Stimulated activated CD8-positive, alpha-beta memory T cell treated with anti-CD3 and anti-CD28 coated beads, Interleukin-4, amount 100 ng/mL, for 24 hours (primary cell): ENCODE measurements around the gene NHSL2.
A peak's percentile ranks its signal among the peaks of the same experiment; 100 is the strongest.

ENCODE experiments used
- DNase-seq: peaks from one replicate; pipeline ENCODE4 v3.0.0-alpha.2; 2020; ENCODE audit warnings: low read depth

The NHSL2 gene

GRCh38 chrX:72110051-72110875, 199.6 kb downstream of the NHSL2 start:
- DNase-seq, result no peak

DNA sequence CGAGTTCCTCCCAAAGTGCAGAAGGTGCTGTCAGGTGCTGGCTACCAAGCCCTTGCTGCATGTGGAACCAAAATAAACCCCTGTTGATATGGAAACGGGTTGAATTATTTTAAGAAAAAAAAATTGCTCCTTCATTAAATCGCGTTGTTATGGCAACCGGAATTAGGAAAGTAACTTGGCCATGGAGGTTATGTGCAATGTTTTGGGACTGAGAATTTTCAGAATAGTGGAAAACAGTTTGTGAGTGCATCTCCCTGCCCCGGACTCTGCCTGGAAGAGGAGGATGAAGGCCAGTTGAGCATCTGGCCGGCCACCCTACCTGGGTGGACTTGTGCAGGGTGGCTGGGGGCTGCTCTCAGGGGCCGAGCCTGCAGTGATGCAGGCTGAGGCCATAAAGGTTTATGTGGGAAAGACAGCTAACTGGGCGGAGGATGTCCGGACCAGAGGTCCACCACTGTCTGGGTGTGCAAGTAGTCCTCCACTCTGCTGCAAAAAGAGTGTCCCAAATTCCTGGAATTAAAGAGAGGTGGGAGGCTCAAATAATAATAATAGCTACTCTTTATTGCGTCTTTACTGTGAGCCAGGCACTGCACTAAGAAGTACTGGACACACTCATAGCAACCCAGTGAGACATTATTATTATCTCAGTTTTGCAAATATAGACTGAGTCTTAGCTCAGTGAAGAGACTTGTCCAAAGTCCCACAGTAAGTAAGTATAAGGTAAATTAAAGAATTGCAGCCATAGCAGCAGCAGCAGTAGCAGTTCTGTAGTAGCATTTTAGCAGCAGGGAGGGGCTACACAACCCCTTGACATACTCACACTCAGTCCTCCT, 200.4 kb downstream of the NHSL2 start:
- DNase-seq, result no peak

GRCh38 chrX:72113461-72113860, 202.8 kb downstream of the NHSL2 start:
- no peak for DNase-seq

DNA sequence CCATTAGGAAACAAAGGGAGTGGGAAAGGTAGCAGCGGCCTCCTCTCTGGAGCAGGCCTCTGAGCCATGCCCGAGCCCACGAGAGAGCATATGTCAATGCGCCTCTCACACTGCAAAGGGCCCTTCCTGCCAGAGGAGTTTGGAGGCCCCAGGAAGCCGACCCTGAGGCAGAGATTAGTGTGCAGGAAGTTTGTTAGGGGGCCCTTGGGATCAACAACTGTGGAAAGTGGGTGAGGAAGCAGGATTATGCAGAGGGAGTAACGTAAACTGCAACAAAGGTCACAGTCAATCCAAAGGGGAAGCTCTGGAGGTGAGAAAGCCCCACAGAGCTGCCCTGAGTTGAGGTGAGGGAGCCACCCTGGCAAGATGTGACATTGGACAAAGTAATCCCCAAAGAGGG, 203.7 kb downstream of the NHSL2 start:
- no peak for DNase-seq

DNA sequence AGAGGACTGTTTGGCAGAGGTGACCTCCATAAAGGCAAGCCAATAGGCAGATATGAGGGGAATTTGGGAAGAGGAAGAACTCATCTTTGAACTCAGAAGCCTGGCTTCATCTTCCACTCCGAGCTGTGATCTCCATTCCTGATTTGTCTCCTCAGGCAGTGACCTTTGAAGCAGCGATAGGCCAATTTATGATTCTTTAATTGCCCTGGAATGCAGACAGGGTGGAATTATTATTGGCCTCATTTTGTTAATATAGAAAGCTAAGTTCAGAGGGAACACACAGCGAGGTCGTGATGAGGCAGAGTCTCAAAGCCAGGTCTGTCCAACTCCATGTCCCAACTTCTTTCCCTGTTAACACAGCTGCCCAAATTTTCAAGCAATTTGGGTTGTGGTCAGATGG, 204.2 kb downstream of the NHSL2 start:
- DNase-seq, result no peak

- DNase-seq, result no peak
These were observed 204.7 kb downstream of the NHSL2 start for GRCh38 chrX:72115380-72115779.

GRCh38 chrX:72117636-72118210, 207.1 kb downstream of the NHSL2 start:
- DNase-seq, result no peak

DNA sequence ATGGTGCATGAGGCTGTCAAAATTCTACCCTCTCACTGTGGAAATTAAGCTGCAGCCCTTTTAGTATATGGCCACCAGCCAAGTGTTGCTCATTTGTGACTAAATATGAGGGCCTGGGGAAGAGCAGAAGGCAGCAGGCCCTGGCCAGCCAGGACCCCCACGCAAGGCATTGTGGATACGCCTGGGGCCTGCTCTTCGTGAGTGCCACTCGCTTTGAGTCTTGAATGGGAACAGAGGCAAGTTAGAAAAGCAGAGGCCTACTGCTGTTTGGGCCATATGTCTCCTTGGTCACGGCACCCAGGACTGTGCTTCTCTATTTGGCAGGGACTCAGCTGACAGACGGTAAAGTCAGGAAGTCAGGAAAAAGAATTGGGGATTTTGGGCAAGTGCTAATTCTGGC, 210.2 kb downstream of the NHSL2 start:
- DNase-seq, result no peak

DNA sequence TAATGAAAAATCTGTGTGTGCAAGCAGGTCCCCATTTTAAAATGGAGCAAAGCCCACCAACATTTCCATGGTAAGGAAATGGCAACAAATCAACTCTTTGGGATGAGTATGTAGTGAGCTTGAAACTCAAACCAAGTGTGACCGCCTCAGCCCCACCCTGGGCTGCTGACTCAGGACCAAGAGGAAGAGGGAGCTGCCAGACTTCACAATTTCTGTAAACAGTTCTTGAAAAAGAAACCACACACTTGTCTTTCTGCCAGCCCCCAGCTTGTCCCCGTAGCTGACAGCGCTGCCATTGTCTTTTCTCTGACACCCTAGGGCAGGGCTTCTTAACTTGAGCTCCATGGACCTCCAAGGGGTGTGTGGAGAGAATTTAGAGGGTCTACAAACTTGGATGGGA, 210.7 kb downstream of the NHSL2 start:
- DNase-seq, result no peak

- DNase-seq, result no peak
These were observed 212.1 kb downstream of the NHSL2 start for GRCh38 chrX:72122621-72123337.

DNA sequence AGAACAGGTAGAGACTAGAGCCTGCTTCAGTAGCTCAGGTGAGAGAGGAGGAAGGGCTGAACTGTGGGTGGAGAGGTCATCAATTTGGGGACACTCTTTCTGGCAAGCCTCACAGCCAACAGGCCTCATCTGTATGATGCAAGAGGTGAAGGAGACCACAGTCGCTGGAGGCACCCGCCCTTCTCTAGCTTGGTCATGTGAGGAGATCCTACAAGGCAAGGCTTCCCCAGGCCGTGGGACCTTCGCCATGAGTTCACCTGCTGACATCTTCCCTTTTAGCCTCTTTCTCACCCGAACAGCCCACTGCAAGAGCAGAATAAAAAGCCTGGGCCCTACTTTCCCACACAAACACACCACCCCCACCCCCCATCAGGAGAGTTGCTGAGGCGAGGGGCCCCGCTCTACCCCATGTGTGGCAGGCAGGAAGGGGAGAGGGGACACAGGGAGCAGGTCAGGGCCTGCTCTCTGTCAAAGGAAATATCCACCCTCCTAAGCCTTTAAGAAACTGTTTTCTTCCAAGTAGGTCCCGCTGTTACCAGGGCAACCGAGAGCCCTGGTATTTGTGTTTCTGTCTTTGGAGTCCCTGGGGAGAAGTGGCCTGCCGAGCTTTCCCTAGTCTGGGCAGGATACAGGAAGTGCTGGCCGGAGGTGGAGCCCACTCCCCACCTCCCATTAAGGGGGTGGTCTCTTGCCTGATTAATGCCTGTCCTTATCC, 213.0 kb downstream of the NHSL2 start:
- no peak for DNase-seq

- no peak for DNase-seq
These were observed 214.0 kb downstream of the NHSL2 start for GRCh38 chrX:72124540-72125201.

DNA sequence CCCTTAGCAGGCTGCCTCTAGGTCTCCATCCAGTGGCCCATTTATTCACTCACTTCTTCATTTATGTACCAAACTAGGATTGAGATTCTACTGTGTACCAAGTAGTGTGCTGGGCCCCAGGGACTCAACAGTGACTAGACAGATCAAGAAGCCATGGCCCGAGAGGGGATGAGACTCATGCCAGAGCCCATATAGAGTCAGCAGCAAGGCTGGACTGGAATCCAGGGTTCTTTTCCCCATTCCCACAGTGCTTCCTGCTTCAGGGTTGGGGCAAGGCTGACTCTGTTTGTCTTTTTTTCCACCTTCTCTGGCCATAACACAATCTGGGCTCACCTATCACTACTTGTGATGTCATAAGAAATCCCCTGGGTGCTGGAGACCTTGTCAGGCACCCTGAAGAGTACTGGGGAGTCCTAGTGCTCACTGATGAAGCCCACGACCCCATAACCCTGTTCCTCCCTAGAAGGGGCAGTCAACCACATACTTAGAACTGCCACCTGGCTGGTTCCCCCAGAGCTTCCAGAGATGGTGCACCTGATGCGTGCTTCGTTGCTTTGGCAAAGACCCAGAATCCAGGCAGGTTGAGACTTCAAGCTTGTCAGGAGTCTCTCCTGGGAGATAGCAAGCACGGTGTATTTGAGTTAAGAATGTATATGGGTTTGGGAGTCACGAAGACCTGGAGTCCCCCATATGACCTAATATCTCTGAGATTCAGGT, 214.8 kb downstream of the NHSL2 start:
- DNase-seq, result no peak

DNA sequence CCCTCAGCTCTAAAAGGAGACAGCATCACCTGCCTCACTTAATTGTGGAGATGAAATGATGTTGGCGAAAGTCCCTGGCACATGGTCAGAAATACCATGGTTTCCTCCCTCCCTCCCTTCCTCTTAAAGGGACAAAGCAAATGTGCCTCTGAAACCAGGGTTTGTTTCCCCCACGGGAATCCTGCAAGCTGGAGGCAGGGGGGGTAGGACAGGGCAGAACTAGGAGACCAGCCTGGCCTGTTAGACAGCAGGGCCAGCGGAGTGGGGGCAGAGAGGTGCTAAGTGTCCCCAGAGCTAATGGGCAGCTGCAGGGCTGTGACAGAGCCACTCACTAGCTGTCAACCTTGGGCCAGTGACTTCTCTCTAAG, 215.4 kb downstream of the NHSL2 start:
- DNase-seq, result no peak

DNA sequence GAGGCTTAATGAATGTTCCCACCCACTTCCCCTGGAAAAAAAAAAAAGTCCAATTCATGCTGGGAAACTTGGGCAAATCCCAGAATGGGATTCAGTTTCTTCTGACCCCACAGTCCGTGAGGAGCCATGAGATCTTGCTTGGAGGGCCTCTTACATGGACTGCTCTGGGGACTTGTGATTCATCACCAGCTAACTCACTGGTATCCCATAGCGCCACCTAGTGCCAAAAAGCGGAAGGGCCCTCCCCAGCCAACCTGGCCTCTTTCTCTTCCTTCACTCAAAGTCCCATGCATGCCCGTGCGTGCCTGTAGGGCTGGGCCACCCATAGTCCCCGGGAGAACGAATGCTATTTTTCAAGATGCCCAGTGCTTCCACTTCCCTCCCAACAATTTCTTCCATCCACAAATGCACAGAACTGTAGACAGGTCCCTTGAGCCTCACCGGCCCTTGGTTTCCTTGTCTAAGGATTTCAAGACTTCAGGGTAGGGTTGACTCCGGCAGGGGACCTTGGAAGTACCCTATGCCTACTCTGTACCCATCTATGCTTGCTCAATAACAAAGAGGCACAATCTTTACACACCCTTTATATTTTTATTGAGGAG, 216.0 kb downstream of the NHSL2 start:
- peak; percentile 82 for DNase-seq

DNA sequence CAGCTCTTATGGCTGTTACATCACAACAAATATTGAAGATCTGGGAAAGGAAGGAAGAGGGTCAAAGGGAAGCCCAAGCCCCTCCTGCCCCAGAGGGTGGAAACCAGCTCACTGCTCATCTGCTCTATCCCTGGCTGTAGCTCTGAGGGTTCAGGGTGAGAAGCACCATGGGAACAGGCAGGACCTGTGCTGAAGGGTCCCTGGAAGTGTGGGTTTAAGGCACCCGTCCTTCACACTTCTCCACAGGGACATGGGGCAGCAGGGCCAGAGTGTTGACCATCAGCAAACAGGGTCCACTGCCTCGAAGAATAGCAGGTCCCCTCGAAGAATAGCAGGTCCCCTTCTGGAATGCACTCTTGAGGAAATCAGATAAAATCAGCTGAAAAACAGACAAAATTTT, 216.7 kb downstream of the NHSL2 start:
- no peak for DNase-seq

DNA sequence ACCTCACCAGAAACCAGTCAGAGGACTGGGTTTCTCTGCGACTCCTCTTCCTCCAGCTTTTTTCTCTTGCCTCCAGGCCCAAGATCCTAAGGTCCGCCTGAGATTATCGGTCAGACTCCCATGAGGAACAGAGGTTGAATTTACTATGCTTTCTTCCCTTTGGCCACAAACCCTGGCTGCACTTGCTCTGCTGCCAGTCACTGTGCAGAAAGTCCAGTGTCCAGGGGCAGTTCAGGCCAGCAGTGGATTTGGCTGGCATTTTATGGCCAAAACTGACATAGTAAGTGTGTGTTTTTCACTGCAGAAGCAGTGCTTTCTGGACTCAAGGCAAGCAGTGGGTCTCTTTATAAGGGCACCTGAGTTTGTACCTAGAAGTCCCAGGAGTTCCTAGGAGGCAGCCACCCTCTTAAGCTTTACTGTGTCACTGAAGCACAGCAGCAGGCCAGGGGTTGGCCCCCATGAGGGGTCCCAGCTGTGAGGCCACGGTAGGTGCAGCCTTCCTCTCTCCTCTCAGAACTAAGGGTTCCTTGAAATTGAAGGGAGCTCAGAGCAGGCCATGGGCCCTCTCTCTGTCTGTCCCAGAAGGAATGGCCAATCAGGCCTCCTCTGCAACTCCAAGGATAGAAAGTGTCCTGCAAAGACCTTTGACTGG, 217.7 kb downstream of the NHSL2 start:
- DNase-seq, result no peak

DNA sequence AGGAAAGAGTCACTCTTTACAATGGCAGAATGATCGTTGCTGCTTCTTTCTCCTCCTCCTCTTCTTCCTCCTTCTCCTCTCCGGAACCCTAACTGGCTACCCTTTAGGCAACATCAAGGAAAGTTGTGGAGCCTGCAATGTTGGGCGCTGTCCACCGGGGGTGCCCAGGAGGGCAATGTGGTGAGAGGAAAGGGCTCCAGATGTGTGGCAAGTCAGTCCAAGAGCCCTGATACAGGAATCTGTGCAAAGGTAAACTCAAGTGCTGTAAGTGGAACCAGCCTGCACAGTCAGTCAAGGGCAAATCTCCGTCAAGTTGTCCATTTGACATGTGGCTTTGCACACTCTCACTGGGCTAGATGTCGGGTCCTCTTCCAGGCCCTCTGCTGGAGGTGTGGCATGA, 218.2 kb downstream of the NHSL2 start:
- peak; percentile 7 for DNase-seq

DNA sequence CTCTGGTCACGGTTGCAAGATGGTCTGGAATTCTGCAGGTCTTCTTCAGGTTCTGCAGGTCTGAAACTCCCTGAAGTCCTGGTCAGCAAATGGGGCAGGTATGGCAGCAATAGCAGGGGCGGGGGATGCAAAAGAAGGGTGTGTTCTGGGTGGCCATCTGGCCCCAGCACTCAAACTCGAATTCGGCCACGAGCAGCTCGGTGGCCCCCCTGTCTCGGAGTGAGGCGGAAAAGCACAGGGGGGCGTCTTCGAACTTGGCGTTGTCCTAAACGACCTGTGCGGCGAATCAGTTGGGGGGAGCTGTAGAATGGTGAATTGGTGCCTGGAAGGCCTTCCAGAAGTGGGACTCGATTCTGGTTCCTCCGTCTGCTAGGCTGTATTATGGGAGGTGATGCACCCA, 219.0 kb downstream of the NHSL2 start:
- no peak for DNase-seq
